GF-D8 (cell line): ENCODE results near the gene MARS2.
"Not testable (repeated sequence)": the region's sequence is repeated elsewhere in the genome, so short reads cannot be mapped to it uniquely, and the experiment has no call there.

Experiments used
- DNase-seq: peaks from one replicate; lab custom pipeline; 2025; lab: John Stamatoyannopoulos, UW

The MARS2 gene

GRCh38 chr2:197706839-197707207 lies 1.7 kb downstream of the MARS2 start:
- no peak for DNase-seq

GRCh38 chr2:197707316-197708213 lies 2.4 kb downstream of the MARS2 start:
- DNase-seq: peak; percentile 16

GRCh38 chr2:197708331-197708730 lies 3.2 kb downstream of the MARS2 start:
- DNase-seq: no peak

- not testable (repeated sequence) for DNase-seq
Measured at GRCh38 chr2:197709140-197709539, 4.0 kb downstream of the MARS2 start.

GRCh38 chr2:197710424-197711042 lies 5.4 kb downstream of the MARS2 start:
- DNase-seq: no peak

- no peak for DNase-seq
Measured at GRCh38 chr2:197711578-197711977, 6.4 kb downstream of the MARS2 start.

GRCh38 chr2:197713271-197713670 lies 8.1 kb downstream of the MARS2 start:
- DNase-seq: no peak

- no peak for DNase-seq
Measured at GRCh38 chr2:197717863-197718262, 12.7 kb downstream of the MARS2 start.

- no peak for DNase-seq
Measured at GRCh38 chr2:197727011-197727410, 21.8 kb downstream of the MARS2 start.

DNA sequence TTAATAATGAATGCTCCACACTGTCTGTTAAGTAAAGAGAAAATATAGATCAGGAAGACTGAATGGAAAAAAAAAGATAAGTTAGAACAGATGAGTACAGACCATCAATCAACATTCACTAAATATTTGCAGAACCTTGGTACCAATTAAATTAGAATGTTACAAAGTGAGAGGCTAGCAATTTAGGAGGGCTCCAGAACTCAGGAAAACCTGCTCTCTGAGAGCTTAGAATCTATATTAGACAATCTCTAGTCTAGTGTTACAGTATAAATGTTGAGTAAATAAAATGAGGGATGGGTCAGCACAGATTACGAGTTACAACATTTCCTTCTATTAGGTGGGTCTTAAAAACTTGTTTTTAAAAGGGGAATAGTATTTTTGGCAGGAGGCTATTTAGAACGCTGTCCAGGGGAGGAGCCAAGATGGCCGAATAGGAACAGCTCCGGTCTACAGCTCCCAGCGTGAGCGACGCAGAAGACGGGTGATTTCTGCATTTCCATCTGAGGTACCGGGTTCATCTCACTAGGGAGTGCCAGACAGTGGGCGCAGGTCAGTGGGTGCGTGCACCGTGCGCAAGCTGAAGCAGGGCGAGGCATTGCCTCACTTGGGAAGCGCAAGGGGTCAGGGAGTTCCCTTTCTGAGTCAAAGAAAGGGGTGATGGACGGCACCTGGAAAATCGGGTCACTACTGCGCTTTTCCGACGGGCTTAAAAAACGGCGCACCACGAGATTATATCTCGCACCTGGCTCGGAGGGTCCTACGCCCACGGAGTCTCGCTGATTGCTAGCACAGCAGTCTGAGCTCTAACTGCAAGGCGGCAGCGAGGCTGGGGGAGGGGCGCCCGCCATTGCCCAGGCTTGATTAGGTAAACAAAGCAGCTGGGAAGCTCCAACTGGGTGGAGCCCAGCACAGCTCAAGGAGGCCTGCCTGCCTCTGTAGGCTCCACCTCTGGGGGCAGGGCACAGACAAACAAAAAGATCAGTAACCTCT lies 23.7 kb downstream of the MARS2 start:
- not testable (repeated sequence) for DNase-seq

DNA sequence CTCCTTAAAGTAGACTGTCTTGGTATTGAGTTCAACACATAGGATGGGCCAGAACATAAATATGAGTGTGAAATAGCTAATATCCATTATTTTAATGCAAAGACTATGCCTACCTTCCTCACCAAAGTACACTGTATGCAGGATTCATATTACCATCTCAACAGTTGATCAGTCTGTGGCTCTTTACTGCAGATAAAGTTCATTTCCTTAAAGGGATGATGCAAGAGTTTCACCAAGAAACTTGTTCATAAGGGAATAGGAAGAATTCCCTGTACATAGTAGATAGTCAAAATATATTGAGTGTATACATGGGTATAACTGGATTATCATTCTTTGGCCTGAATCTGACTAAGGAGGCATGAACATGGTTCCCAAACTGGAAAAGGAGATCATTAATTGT lies 35.0 kb downstream of the MARS2 start:
- DNase-seq: no peak
